T-helper 17 cell (primary cell): ENCODE data around the gene MYT1. TPM values are rescaled to one million over a fixed set of nuclear protein-coding genes. Genes with fewer than 3 reads are reported as not detected.

Experiments
- ATAC-seq: fragments of 150-1000 bp; cut with Tn5 transposase; 2 replicates; pipeline ENCODE4 v1.10.0; 2021; ENCODE audit warnings: mild to moderate bottlenecking, moderate library complexity
- DNase-seq, 3 donors: peaks; one replicate each; pipeline versions ENCODE4 v3.0.0 to v3.0.0-alpha.2; 2020 to 2021
- H3K9me3 ChIP-seq: one replicate; pipeline ENCODE4 v1.7.0; 2013; ENCODE audit warnings: low read length, mild to moderate bottlenecking; ENCODE audit not compliant: control insufficient read depth, poor library complexity, severe bottlenecking
- H3K27ac Mint-ChIP-seq: one replicate; pipeline ENCODE4 v1.8.0; 2022; ENCODE audit warnings: mild to moderate bottlenecking, moderate library complexity, mixed read lengths
- H3K27me3 Mint-ChIP-seq: one replicate; pipeline ENCODE4 v1.8.0; 2022; ENCODE audit warnings: mixed read lengths
- H3K36me3 Mint-ChIP-seq: one replicate; pipeline ENCODE4 v1.8.0; 2022; ENCODE audit warnings: low read depth, mixed read lengths
- H3K4me1 Mint-ChIP-seq: one replicate; pipeline ENCODE4 v1.8.0; 2022; ENCODE audit warnings: mild to moderate bottlenecking, mixed read lengths
- H3K4me3 Mint-ChIP-seq: one replicate; pipeline ENCODE4 v1.8.0; 2022; ENCODE audit warnings: mild to moderate bottlenecking, moderate library complexity, mixed read lengths
- total RNA-seq, 4 donors: library from RNA in 2 of 4; stranded (reverse) in 2 of 4; gene quantifications; one replicate each; pipeline ENCODE4 v1.2.3 and lab custom pipeline; 2022 to 2026

The MYT1 gene
- total RNA-seq, 2 donors from 2014 or later, result not detected

GRCh38 chr20:64203037-64203777 is 39.0 kb downstream of the MYT1 start:
- peaks cover 26% of the 10 kb centered on the region for H3K27me3 Mint-ChIP-seq
- no peak overlapping the region for H3K4me3 Mint-ChIP-seq
- H3K4me1 Mint-ChIP-seq, result peaks cover 5% of the 10 kb centered on the region
- no peak for DNase-seq
- H3K36me3 Mint-ChIP-seq, result peaks cover 7% of the 10 kb centered on the region
- H3K27ac Mint-ChIP-seq, result no peak overlapping the region
- ATAC-seq, result no peak
- no peaks in the 10 kb centered on the region for H3K9me3 ChIP-seq

- Mint-ChIP-seq H3K27ac (no peak overlapping the region), H3K4me3 (no peak overlapping the region), H3K27me3 (peaks cover 29% of the 10 kb centered on the region), H3K36me3 (peaks cover 3% of the 10 kb centered on the region), H3K4me1 (peaks cover 8% of the 10 kb centered on the region)
- ATAC-seq (no peak), DNase-seq (no peak)
- no peaks in the 10 kb centered on the region for H3K9me3 ChIP-seq
These were observed 41.4 kb downstream of the MYT1 start for GRCh38 chr20:64205611-64206026.

GRCh38 chr20:64206614-64207013 is 42.4 kb downstream of the MYT1 start:
- DNase-seq, result no peak
- Mint-ChIP-seq H3K4me3 (no peak overlapping the region), H3K36me3 (peaks cover 3% of the 10 kb centered on the region), H3K27me3 (peaks cover 25% of the 10 kb centered on the region), H3K27ac (no peak overlapping the region), H3K4me1 (peaks cover 10% of the 10 kb centered on the region)
- no peaks in the 10 kb centered on the region for H3K9me3 ChIP-seq
- ATAC-seq, result no peak

GRCh38 chr20:64207641-64208590 is 43.7 kb downstream of the MYT1 start:
- Mint-ChIP-seq H3K4me3 (no peak overlapping the region), H3K27me3 (peaks cover 28% of the 10 kb centered on the region), H3K36me3 (peaks cover 3% of the 10 kb centered on the region), H3K4me1 (peaks cover 10% of the 10 kb centered on the region), H3K27ac (no peak overlapping the region)
- DNase-seq, result no peak
- H3K9me3 ChIP-seq, result no peaks in the 10 kb centered on the region
- no peak for ATAC-seq

GRCh38 chr20:64209148-64209547 is 44.9 kb downstream of the MYT1 start:
- no peaks in the 10 kb centered on the region for H3K9me3 ChIP-seq
- Mint-ChIP-seq H3K4me3 (no peak overlapping the region), H3K27me3 (peaks cover 32% of the 10 kb centered on the region), H3K27ac (no peak overlapping the region), H3K36me3 (peaks cover 3% of the 10 kb centered on the region), H3K4me1 (peaks cover 10% of the 10 kb centered on the region)
- ATAC-seq (no peak), DNase-seq (no peak)

- no peak overlapping the region for H3K27ac Mint-ChIP-seq
- peaks cover 22% of the 10 kb centered on the region for H3K4me1 Mint-ChIP-seq
- ATAC-seq (no peak), DNase-seq (no peak)
- peaks cover 3% of the 10 kb centered on the region for H3K36me3 Mint-ChIP-seq
- peaks cover 28% of the 10 kb centered on the region for H3K27me3 Mint-ChIP-seq
- H3K9me3 ChIP-seq, result no peaks in the 10 kb centered on the region
- H3K4me3 Mint-ChIP-seq, result no peak overlapping the region
These were observed 46.6 kb downstream of the MYT1 start for GRCh38 chr20:64210656-64211369.

- no peak overlapping the region for H3K27ac Mint-ChIP-seq
- no peak overlapping the region for H3K4me3 Mint-ChIP-seq
- no peak for ATAC-seq
- peaks cover 24% of the 10 kb centered on the region for H3K27me3 Mint-ChIP-seq
- no peak for DNase-seq
- peaks cover 24% of the 10 kb centered on the region for H3K4me1 Mint-ChIP-seq
- peaks cover 2% of the 10 kb centered on the region for H3K36me3 Mint-ChIP-seq
- H3K9me3 ChIP-seq, result no peaks in the 10 kb centered on the region
These were observed 47.8 kb downstream of the MYT1 start for GRCh38 chr20:64211874-64212658.

GRCh38 chr20:64212755-64213154 is 48.5 kb downstream of the MYT1 start:
- Mint-ChIP-seq H3K36me3 (peaks cover 2% of the 10 kb centered on the region), H3K27ac (no peak overlapping the region), H3K4me3 (no peak overlapping the region), H3K4me1 (peaks cover 24% of the 10 kb centered on the region), H3K27me3 (peaks cover 24% of the 10 kb centered on the region)
- no peaks in the 10 kb centered on the region for H3K9me3 ChIP-seq
- DNase-seq (no peak), ATAC-seq (no peak)

GRCh38 chr20:64214113-64214512 is 49.9 kb downstream of the MYT1 start:
- peaks cover 23% of the 10 kb centered on the region for H3K4me1 Mint-ChIP-seq
- H3K27ac Mint-ChIP-seq, result peak overlapping the region; percentile 89
- no peaks in the 10 kb centered on the region for H3K9me3 ChIP-seq
- DNase-seq, result no peak
- H3K36me3 Mint-ChIP-seq, result peaks cover 2% of the 10 kb centered on the region
- H3K27me3 Mint-ChIP-seq, result peaks cover 14% of the 10 kb centered on the region
- ATAC-seq, result no peak
- no peak overlapping the region for H3K4me3 Mint-ChIP-seq

GRCh38 chr20:64214952-64215351 is 50.7 kb downstream of the MYT1 start:
- Mint-ChIP-seq H3K27ac (peak overlapping the region; percentile 89), H3K4me1 (peaks cover 24% of the 10 kb centered on the region), H3K4me3 (no peak overlapping the region), H3K36me3 (peaks cover 2% of the 10 kb centered on the region), H3K27me3 (peaks cover 7% of the 10 kb centered on the region)
- DNase-seq (no peak), ATAC-seq (no peak)
- H3K9me3 ChIP-seq, result no peaks in the 10 kb centered on the region

GRCh38 chr20:64216036-64216435 is 51.8 kb downstream of the MYT1 start:
- Mint-ChIP-seq H3K27me3 (peaks cover 7% of the 10 kb centered on the region), H3K27ac (no peak overlapping the region), H3K36me3 (peaks cover 2% of the 10 kb centered on the region), H3K4me1 (peaks cover 24% of the 10 kb centered on the region), H3K4me3 (no peak overlapping the region)
- H3K9me3 ChIP-seq, result no peaks in the 10 kb centered on the region
- ATAC-seq (no peak), DNase-seq (no peak)

GRCh38 chr20:64216910-64217309 is 52.7 kb downstream of the MYT1 start:
- H3K4me3 Mint-ChIP-seq, result no peak overlapping the region
- H3K9me3 ChIP-seq, result no peaks in the 10 kb centered on the region
- DNase-seq, result no peak
- peaks cover 7% of the 10 kb centered on the region for H3K27me3 Mint-ChIP-seq
- ATAC-seq, result no peak
- no peak overlapping the region for H3K27ac Mint-ChIP-seq
- H3K36me3 Mint-ChIP-seq, result peaks cover 2% of the 10 kb centered on the region
- peaks cover 21% of the 10 kb centered on the region for H3K4me1 Mint-ChIP-seq
